GM18519 (cell line): ENCODE data around the gene GNAT2.
A peak's percentile ranks its signal among the peaks of the same experiment; 100 is the strongest.

Experiments used
- ATAC-seq: cut with Tn5 transposase; IDR thresholded peaks from one replicate; pipeline ENCODE4 v1.9.1; 2021; ENCODE audit warnings: mild to moderate bottlenecking, moderate library complexity; ENCODE audit not compliant: unreplicated experiment, low FRiP score

GNAT2 gene

GRCh38 chr1:109629372-109630030 is 10.1 kb upstream of the GNAT2 start:
- ATAC-seq = no peak

GRCh38 chr1:109628540-109629321 is 9.3 kb upstream of the GNAT2 start:
- ATAC-seq = no peak

GRCh38 chr1:109627692-109628399 is 8.4 kb upstream of the GNAT2 start:
- no peak for ATAC-seq

DNA sequence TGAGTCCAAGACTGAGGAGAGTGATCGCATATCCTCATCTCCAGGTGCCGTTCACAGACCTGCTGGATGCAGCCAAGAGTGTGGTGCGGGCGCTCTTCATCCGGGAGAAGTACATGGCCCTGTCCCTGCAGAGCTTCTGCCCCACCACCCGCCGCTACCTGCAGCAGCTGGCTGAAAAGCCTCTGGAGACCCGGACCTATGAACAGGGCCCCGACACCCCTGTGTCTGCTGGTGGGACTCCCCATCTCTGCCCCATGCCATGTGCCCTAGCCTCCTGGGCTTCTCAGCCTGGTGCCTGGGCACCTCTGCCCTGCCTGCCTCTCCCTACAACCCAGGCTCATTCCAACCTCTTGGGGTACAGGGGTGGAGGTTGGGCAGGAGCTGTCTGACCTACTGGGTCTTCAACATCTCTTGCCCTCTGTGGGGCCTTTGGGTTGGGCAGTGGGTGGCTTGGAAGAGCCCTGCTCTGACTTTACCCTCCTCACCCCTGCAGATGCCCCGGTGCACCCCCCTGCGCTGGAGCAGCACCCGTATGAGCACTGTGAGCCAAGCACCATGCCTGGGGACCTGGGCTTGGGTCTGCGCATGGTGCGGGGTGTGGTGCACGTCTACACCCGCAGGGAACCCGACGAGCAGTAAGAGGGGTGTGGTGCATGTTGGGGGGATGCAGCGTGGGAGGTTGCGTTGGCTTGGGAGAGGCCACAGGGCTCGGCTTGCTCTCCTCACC is 7.4 kb upstream of the GNAT2 start:
- no peak for ATAC-seq

- ATAC-seq = no peak
These were observed 6.5 kb upstream of the GNAT2 start for GRCh38 chr1:109625601-109626560.

- ATAC-seq = no peak
These were observed 5.8 kb upstream of the GNAT2 start for GRCh38 chr1:109625176-109625575.

GRCh38 chr1:109624201-109625010 is 5.0 kb upstream of the GNAT2 start:
- ATAC-seq = no peak

GRCh38 chr1:109623601-109624161 is 4.3 kb upstream of the GNAT2 start:
- ATAC-seq = no peak

DNA sequence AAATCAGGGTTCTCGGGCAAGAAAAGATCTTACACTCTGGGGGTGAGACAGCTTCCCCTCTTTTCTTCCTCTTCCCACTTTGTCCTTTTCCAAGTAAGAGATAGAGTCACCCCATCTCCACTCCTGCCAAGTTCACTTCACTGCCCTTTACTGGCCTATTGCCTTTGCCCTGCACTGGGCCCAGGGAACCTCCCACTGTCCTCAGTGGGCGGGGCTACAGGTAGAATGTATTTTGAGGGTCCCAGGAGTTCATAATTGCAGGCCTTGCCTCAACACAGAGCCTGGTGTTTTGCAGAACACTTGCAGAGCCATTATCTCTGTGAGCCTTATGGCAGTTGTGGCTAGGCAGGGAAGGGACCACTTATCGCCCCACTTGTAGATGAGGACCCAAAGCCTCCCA is 3.5 kb upstream of the GNAT2 start:
- no peak for ATAC-seq

DNA sequence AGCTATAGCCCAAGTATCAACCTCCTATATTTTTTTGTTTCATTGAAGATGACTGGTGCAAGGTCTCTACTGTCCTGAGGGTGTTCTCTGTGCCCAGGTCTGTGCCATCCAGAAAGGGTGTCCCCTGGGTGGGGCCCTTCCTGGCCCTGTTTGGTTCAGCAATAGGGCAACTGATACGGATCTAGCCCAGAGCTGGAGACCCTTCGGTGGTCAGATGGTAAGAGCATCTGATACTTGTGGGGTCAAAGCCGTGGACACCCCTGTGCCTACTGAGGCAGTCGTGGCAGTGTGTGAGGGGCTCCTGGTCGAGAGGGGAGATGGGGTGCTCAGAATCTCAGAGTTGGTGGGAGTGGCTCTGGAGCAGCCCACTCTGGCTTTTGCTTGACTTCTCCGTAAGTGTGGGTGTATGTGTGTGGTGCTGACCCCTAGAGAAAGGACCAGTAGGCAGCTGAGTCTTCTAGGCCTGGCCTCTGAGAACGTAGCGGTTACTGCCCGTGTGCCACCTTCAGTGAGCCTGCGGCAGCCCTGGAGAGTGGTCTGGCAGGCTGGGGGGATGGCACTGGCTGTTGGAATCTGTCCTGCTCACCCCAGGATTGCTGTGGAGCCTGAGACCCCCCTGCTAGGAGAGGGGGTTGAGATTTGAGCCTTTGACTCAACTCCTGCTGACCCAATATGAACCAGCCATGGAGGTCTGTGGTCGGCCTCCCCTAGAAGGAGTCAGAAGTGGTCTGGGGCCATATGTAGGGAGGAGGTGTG is 2.9 kb upstream of the GNAT2 start:
- no peak for ATAC-seq

DNA sequence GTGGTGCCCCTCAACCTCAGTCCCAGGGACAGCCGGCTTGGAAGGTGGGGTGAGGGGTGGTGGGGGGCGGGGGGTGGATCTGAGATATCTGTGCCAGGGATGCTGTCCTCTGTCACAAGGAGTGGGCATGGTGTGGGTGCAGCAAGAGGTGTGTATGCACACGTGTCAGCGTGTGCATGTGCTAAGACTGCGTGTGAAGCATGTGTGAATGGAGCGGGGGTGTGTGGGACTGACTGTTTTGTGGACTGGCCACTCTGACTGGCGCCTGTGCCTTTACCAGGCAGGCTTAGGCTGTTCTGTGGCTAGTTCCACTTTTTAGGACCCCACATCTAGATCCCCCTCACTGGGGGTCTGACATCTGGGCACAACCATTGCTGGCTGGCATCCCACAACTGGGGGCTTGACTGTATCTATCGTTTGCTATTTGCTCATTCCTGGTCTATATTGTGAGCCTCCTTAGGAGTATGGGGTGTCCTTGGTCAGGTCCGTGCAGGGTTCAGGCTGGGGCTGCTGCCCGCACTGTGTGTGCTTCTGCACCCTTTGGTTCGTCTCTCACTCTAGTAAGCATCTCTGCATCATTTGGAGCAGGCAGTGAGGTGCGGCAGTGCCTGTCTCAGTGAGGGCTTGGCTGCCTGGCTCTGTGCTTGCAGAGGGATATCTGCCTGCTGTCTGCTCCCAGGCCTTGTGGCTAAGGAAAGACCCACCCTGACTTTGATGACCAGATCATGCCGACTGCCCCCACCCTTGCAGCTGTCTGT is 2.1 kb upstream of the GNAT2 start:
- ATAC-seq = no peak

DNA sequence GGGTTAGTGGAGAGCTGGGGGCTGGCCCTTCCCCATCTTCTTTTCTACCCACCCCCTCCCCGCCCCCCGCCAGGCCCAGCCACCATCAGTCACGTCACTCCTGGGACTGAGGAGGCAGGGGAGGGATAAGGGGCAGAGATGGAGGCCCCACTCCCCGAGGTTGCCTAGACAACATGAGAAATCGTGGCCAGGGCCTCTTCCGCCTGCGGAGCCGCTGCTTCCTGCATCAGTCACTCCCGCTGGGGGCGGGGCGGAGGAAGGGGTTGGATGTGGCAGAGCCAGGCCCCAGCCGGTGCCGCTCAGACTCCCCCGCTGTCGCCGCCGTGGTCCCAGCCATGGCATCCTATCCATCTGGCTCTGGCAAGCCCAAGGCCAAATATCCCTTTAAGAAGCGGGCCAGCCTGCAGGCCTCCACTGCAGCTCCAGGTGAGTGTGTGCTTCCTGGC is 1.4 kb upstream of the GNAT2 start:
- peak; percentile 67 for ATAC-seq

DNA sequence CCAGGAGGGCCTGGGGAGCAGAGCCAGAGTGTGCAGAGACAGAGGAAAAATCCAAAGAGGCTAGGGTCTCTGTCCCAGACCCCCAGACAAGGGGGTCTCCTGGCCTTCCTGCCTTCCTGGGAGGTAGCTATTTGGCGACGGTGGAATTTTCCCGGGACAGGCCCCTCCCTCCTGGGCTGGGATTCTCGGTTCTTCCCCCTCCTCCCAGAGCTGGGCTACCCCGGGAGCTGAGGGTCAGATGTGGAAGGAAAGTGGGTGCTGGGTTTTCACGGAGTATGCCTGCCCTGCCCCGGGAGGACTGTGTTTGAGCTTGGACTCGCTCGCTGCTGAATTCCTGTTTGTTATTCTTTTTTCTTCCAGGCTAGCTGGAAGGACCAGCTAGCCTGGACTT is 980 bp upstream of the GNAT2 start:
- ATAC-seq = no peak

DNA sequence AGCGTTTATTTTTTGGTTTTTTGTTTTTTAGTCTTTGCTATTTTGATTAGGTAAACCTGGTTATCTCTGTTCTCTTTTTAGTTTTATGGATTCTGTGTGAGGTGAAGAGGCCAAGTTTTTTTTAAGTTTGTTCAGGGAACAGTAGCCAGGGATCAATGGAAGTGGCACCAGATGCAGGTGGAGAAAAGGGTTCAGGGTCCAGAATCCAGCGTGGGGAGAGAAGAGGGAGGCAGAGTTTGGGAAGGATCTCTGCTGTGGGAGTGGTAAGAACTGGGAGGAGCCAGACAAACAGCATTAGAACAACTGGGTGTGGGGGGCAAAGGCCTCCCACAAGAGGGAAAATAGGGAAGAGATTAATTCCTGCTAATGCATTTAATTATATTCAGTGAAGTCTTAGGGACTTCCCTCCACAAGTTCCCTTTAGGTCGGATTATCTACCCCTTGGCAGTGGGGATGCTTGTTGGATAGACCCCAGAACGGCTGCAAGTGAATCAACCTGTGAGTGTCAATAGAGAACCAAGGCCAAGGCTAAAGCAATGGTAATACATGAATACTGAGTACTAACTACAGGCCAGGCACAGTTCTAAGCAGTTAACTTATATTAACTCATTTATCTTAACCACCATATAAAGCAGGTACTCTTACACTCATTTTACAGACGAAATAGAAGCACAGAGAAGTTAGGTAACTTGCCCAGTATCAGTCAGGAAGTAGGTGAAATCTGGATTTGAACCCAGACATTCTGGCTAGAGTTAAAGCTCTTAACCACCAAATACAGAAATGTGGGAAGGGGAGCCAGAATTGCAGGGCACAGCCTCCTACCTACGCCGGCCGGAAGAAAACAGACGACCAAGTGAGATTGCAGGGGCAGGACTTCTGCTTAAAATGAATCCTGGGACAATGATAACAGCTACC is 498 bp downstream of the GNAT2 start:
- no peak for ATAC-seq

DNA sequence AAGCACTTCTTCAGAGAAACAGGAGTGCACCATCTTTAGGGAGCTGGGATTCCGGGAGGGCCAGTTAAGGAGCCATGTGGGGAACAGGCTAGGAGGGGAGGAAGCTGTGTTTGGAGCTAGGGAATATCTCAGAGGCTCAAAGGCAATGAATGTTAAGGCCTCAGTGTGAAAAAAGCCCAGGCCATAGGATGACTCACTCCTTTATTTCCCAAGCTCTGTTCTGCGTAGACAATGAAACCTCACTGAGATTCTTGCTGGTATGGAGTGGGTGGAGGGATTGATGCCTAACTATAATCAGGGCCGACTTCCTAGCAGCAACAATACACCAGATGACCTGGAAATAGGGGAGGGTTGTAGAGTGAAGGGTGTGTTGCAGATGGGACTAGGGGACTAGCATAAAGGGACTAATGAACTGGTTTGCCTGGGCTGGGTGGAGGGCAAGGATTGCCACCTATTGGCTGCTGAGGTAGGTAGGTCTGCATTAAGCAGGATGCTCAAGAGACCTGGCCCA is 2.1 kb downstream of the GNAT2 start:
- no peak for ATAC-seq

DNA sequence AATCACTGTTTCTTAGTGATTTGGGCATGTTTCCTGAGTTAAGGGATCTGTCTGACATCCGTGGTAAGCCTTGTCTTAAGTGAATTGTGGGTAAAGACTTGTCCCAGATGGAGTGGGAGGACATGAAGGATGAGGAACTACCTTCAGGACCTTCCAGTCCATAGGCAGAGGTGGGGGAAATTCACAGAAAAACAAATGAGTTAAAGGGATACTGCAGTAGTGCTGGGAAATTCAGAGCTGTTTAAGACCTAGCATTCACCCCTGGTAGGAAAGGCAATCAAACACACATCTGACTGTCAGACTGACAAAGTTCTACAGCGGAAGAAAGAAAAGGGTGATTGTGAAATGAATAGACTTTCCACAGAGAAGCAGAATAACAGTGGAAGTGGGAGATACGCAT is 3.0 kb downstream of the GNAT2 start:
- ATAC-seq = no peak
